GM18519 (cell line): ENCODE data around the gene HUWE1.
"Not testable (repeated sequence)": the region's sequence is repeated elsewhere in the genome, so short reads cannot be mapped to it uniquely, and the experiment has no call there.

Experiments
- ATAC-seq: cut with Tn5 transposase; IDR thresholded peaks from one replicate; pipeline ENCODE4 v1.9.1; 2021; ENCODE audit warnings: mild to moderate bottlenecking, moderate library complexity; ENCODE audit not compliant: unreplicated experiment, low FRiP score

HUWE1 gene

GRCh38 chrX:53686151-53686885 lies at the start of gene HUWE1:
TSS of gene HUWE1 (minus strand) at chrX:53686719. CDS start at chrX:53654107, 32,612 bp downstream.
- ATAC-seq = peak; percentile 32

DNA sequence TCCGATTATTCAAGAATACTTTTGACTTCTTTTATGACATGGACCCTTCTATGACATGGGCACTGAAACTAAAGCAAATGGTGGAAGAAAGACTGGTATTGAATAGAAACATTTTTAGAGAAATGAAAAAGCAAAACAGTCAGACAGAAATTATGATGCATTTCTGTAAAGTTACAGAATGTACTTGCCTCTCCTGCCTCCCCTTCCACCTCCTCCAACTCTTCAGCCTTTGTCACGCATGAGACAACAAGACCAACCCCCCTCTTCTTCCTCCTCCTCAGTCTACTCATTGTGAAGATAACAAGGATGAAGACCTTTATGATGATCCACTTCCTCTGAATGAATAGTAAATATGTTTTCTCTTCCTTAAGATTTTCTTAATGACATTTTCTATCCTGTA lies 46.3 kb upstream of the HUWE1 start:
- ATAC-seq = no peak

GRCh38 chrX:53729751-53730150 lies 43.2 kb upstream of the HUWE1 start:
- no peak for ATAC-seq

DNA sequence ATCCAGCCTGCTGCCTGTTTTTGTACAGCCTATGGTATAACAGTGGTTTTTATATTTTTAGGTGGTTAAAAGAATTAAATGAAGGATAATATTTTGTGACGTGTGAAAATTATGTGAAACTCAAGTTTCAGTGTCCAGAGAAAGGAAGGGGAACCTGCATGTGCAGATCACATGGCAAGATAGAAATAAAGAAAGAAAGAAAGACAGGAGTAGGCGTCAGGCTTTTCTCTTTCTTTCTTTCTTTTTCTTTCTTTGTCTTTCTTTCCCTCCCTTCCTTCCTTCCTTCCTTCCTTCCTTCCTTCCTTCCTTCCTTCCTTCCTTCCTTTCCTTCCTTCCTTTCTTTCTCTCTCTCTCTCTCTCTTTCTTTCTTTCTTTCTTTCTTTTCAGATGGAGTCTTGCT lies 42.0 kb upstream of the HUWE1 start:
- ATAC-seq = no peak

DNA sequence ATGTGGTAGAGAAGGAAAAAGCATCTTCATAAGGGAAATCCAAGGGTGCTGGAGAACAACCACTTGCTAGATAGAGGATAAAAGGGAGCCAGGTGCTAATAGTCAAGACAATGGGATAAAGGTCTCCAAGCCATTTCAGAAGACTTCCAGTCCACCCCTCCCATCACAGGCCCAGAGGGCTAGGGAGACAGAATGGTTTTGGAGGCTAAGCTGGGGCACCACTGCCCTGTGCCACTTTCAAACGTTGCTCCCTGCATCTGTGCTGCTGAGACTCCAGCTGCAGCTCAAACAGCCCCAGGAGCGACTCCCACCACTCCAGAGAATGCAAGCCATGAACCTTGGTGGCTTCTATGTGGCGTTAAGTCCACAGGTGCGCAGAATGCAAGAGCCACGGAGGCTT lies 38.4 kb upstream of the HUWE1 start:
- no peak for ATAC-seq

GRCh38 chrX:53723381-53723780 lies 36.9 kb upstream of the HUWE1 start:
- no peak for ATAC-seq

GRCh38 chrX:53721610-53722009 lies 35.1 kb upstream of the HUWE1 start:
- ATAC-seq = not testable (repeated sequence)

GRCh38 chrX:53719666-53720065 lies 33.1 kb upstream of the HUWE1 start:
- not testable (repeated sequence) for ATAC-seq

- ATAC-seq = no peak
These were observed 31.6 kb upstream of the HUWE1 start for GRCh38 chrX:53718073-53718472.

GRCh38 chrX:53717205-53717604 lies 30.7 kb upstream of the HUWE1 start:
- ATAC-seq = no peak

DNA sequence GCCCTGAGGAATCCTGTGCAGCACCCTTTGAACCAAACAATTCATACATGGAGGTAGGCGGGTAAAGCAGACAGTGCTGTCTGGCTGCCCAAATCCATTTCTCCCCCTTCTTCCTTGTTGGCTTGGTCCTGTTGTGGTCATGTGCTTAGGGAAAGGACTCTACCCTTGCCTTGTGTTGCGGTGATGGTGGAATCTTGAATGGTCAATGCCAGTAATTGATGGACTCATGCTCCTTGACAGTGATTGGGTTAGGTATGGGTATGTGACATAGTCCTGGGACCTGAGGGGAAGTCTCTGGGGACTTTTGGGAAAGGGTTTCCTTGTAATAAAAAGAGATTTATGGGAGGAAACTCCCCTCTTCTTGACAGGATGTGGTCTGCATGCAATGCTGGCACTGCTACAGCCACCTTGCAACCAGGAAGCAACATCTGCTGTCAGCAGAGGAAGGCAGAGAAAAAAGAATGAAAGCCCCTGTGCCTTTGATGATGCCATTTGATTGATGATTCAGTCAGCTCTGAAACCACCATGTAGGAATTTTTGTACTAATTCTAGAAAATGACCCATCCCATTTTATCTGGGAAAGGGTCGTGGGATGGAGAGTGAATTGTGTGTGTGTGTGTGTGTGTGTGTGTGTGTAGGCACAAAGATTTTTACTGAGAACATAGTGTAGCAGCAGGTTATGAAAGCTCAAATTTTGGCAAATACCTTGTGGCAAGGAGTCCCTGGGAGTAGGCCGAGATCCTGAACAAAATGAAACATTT lies 30.0 kb upstream of the HUWE1 start:
- no peak for ATAC-seq

DNA sequence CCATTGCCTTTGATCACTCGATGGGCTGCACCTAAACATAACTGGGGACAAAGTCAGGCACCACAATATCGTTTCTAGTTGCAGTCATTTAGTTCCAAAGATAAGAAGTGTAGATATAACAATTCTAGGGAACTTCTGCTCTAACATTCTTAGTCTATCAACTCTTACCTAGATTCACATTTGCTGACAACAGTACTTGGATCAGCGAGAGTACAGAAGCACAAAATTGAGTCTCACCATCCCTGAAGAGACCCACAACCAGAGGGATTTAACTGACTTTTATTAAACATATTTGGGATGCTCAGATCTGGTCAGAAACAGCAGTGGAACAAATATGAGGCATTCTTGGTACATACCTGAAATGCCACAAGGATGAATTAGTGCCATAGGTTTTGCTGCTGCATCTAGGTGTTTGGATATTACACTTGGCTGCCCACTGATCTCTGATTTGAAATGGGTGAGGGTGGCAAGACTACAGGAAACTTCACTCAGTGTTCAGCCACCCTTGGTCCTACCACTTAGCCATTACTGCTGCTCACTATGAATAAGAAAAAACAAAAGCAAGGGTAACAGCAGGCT lies 28.9 kb upstream of the HUWE1 start:
- ATAC-seq = no peak

DNA sequence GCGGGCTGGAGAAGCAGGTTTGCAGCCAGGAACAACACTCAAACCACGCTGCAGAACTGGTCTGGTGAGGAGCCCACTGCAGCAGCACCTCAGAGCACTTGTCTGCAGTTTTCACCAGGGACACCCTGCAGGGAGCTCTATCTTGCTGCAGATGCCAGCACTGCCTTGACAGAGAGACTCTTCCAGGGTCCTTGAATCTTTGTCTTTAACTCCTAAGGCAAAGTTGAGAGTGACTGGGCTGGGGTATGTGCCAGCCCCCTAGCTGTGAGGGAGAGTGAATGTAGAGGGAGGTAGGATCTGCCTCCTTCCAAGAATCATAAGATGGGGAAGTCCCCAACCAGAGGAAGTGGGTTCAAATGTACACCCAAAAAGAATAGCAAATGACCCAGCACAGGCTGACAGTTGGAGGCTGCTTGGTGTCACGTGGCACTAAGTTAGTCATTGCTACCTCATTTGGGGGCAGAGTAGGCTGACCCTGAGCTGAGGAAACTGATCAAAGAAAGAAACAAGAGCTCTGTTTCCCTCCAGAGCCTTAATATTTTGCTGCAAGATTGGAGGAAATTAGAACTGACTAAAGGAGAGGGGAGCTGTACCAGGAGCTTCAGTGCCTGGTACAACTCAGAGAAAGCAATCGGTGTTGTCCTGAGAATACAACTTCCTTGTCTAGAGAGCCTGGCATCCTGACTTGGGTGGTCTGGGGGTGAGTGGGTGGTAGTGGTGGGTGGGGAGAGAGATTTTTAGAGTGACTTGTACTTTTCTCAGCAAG lies 28.2 kb upstream of the HUWE1 start:
- ATAC-seq = peak; percentile 41

DNA sequence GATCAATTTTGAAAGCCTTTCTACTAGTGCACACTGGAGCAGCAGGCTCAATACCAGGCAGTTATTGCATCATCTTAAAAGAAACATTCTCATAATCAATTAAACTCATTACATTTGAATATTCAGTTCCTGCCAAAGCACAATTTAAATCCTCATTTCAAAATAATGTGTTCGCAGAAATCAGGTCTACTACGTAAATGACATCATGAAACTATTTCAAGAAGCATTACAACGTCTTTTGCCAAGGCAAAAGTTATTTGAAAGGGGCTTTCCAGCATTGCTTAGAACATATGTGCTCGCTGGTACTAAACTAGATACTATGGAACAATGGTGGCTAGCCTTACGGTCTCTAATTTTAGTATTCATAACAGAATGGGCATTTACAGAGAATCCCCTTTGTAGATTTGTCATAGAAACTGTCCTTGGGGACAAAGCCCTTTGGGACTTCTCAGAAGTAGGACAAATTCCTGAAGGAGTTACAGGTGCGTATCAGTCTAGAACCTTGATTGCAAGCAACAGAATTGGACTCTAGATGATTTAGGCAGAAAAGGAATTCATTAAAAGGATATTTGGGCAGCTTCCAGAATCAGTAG lies 27.6 kb upstream of the HUWE1 start:
- no peak for ATAC-seq

- no peak for ATAC-seq
These were observed 24.9 kb upstream of the HUWE1 start for GRCh38 chrX:53711436-53711835.

DNA sequence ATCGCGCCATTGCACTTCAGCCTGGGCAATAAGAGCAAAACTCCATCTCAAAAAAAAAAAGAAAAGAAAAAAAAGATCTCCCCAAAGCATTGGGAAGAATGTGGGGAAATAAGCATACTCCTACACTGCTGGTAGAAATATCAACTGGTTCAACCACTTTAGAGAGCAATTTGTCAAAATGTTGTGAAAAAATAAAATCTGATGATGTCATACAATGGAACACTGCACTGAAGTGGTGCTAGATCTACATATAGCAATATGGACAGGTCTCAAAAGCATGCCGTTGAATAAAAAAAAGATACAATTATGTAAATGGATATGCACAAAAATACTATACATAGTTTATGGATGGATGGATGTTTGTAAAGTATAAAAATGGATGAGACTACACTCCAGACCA lies 18.3 kb upstream of the HUWE1 start:
- no peak for ATAC-seq

GRCh38 chrX:53704294-53704693 lies 17.8 kb upstream of the HUWE1 start:
- no peak for ATAC-seq

DNA sequence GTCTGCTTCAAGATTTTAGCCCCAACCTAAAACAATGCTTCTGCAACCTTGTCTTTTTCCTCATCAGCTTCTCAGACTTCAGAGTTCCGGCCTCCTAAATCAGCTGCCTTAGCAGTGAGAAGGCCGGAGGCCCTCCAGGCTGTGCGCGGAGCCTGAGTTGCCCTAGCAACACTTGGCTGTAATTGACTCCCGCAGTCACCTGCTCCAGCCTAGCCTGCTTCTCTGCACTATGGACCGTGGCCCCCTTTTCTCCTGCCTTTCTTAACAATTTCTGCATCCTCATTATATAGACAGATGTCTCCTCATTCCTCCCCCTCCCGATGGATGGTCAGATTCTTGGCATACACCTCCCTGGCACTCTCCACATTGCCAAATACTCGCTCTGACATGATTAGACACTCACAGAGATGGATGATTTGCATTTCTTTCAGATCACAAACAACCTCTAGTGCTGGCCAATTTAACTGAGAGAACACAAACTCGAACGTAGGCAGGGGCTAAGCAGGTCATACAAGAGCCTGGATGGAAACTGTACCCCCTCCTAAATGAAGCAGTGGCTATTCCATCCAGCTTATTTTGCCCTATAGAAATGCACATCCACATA lies 9.5 kb upstream of the HUWE1 start:
- no peak for ATAC-seq

- ATAC-seq = no peak
These were observed 8.1 kb upstream of the HUWE1 start for GRCh38 chrX:53694642-53695041.

- ATAC-seq = no peak
These were observed 1.8 kb upstream of the HUWE1 start for GRCh38 chrX:53688300-53688699.
